Lower lobe of right lung (tissue), 2 donors: ENCODE results near the gene NMNAT3. TPM values are rescaled to one million over a fixed set of nuclear protein-coding genes. Genes with fewer than 3 reads are reported as not detected.

Experiments used
- ATAC-seq, 2 donors: fragments of 200-7000 bp; cut with Tn5 transposase; one replicate each; pipeline ENCODE4 v1.9.1; 2020 to 2022; ENCODE audit warnings: mild to moderate bottlenecking in 2 of 2, moderate library complexity in 2 of 2
- DNase-seq: peaks from one replicate; pipeline ENCODE4 v3.0.0-alpha.2; 2020
- H3K27ac ChIP-seq: fragments of 200-600 bp; one replicate; pipeline ENCODE4 v1.8.0; 2022
- H3K27me3 ChIP-seq: fragments of 200-600 bp; one replicate; pipeline ENCODE4 v1.8.0; 2022; ENCODE audit warnings: low read depth
- H3K36me3 ChIP-seq: fragments of 200-600 bp; one replicate; pipeline ENCODE4 v1.8.0; 2022; ENCODE audit warnings: mild to moderate bottlenecking
- H3K4me1 ChIP-seq: fragments of 200-600 bp; one replicate; pipeline ENCODE4 v1.8.0; 2022
- H3K4me3 ChIP-seq: fragments of 200-600 bp; one replicate; pipeline ENCODE4 v1.8.0; 2022; ENCODE audit warnings: mild to moderate bottlenecking
- H3K9me3 ChIP-seq: fragments of 200-600 bp; one replicate; pipeline ENCODE4 v1.8.0; 2022
- intact Hi-C: fragments of 100-400 bp; cut with DNase I; formaldehyde crosslinking; loops from one replicate; pipeline ENCODE4 v1.11.0; 2022
- total RNA-seq: library from RNA; stranded (reverse); fragmentation: NEBNext Ultra II Directional; extraction: Animal tissue kit (Norgen Biotek cat#: 25700); gene quantifications from one replicate; pipeline ENCODE4 v1.2.1, GENCODE V29; 2021
- TF ChIP-seq, protein P1 (sequence below): fragments of 200-600 bp; IDR thresholded peaks from one replicate; pipeline ENCODE4 v1.8.0; 2022; ENCODE audit warnings: antibody characterized with exemption, mild to moderate bottlenecking
- donor health status: DM: no; HTN: yes; CAD: no; lungs with severe emphysema.

NMNAT3 gene
- total RNA-seq, 1 donor from 2014 or later, result 5.8 TPM

DNA sequence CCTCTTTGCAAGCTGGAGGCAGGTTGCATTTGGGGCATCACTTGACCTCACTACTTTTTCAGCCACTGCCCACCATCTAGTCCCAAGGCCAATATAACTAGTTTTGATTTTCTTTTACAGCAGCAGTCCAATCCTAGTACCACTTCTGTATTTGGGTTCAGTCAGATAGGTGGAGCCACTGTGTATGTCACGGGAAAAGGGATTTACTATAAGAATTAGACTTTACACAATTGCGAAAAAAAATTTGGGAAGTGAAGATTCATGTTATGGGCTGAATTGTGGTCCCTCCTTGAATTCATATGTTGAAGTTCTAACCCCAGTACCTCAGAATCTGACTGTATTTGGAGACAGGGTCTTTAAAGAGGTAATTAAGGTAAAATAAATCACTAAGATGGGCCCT is 37.4 kb upstream of the NMNAT3 start:
- H3K27ac ChIP-seq, result no peak overlapping the region
- no peaks in the 10 kb centered on the region for H3K9me3 ChIP-seq
- ATAC-seq, result no peak
- DNase-seq, result no peak
- TF ChIP-seq, protein P1, sequence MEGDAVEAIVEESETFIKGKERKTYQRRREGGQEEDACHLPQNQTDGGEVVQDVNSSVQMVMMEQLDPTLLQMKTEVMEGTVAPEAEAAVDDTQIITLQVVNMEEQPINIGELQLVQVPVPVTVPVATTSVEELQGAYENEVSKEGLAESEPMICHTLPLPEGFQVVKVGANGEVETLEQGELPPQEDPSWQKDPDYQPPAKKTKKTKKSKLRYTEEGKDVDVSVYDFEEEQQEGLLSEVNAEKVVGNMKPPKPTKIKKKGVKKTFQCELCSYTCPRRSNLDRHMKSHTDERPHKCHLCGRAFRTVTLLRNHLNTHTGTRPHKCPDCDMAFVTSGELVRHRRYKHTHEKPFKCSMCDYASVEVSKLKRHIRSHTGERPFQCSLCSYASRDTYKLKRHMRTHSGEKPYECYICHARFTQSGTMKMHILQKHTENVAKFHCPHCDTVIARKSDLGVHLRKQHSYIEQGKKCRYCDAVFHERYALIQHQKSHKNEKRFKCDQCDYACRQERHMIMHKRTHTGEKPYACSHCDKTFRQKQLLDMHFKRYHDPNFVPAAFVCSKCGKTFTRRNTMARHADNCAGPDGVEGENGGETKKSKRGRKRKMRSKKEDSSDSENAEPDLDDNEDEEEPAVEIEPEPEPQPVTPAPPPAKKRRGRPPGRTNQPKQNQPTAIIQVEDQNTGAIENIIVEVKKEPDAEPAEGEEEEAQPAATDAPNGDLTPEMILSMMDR, result no peak
- no peak overlapping the region for H3K4me3 ChIP-seq
- intact Hi-C loops, result no loop called here
- H3K27me3 ChIP-seq, result no peaks in the 10 kb centered on the region
- H3K36me3 ChIP-seq, result no peaks in the 10 kb centered on the region
- H3K4me1 ChIP-seq, result no peaks in the 10 kb centered on the region

DNA sequence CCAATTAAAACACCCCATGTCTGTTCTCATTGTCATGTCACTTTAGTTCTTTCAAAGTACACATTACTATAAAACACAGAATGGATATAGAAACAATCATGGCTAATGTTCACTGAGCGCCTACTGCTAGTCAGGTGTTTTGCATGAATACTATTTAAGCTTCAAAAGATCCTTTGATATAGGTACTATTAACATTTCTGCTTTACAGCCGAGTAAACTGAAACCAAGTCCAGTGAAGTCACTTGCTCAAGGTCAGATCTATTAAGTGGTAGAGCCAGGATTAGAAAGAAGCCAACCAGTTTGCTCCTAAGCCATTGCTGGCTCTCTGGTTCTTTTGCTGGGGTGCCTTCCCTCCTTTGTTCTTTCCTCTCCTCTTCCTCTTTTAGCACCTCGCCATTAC is 32.4 kb upstream of the NMNAT3 start:
- Histone ChIP-seq H3K36me3 (no peaks in the 10 kb centered on the region), H3K4me3 (no peak overlapping the region), H3K4me1 (no peaks in the 10 kb centered on the region), H3K27ac (no peak overlapping the region), H3K9me3 (no peaks in the 10 kb centered on the region), H3K27me3 (no peaks in the 10 kb centered on the region)
- no peak for DNase-seq
- ATAC-seq, result no peak
- intact Hi-C loops, result no loop called here
- TF ChIP-seq, protein P1, result no peak

DNA sequence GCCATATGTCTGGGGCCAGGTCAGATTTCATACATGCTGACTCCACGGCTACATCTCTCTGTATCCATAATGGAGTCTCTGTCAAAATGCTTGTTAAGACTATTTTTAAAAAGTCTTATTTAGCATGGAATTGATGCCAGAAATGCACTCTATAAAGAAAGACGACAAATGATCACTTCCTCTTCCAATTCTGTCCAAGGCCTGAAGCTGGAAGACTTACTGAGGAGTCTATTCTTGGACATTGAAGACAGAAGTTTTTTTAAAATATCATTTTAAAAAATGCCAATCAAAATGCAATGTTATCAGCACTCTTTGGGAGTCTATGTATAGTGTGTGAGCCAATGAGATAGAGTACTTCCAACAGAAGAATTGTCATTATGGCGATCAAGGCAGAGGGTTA is 27.9 kb upstream of the NMNAT3 start:
- TF ChIP-seq, protein P1, result no peak
- Histone ChIP-seq H3K4me1 (no peaks in the 10 kb centered on the region), H3K4me3 (no peak overlapping the region), H3K27ac (no peak overlapping the region), H3K27me3 (no peaks in the 10 kb centered on the region), H3K9me3 (no peaks in the 10 kb centered on the region), H3K36me3 (no peaks in the 10 kb centered on the region)
- intact Hi-C loops, result no loop called here
- ATAC-seq (no peak), DNase-seq (no peak)

DNA sequence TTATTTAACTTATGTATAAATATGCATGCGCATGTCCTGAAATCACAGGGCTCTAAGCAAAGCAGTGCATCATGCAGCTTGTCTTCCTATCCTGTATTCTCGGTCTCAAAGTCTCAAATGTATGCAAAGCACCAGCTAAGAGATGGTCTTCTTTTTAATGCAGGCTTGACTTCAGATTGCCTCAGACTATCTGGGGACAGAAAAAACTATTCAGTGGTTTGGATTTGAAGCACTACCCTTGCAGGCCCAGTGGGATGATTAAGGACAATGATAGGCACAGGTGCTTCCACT is 18.5 kb upstream of the NMNAT3 start:
- ATAC-seq, result no peak
- no peaks in the 10 kb centered on the region for H3K27me3 ChIP-seq
- intact Hi-C loops, result no loop called here
- no peak for DNase-seq
- H3K9me3 ChIP-seq, result no peaks in the 10 kb centered on the region
- no peaks in the 10 kb centered on the region for H3K36me3 ChIP-seq
- H3K27ac ChIP-seq, result no peak overlapping the region
- H3K4me3 ChIP-seq, result no peak overlapping the region
- H3K4me1 ChIP-seq, result no peaks in the 10 kb centered on the region
- TF ChIP-seq, protein P1, result no peak

DNA sequence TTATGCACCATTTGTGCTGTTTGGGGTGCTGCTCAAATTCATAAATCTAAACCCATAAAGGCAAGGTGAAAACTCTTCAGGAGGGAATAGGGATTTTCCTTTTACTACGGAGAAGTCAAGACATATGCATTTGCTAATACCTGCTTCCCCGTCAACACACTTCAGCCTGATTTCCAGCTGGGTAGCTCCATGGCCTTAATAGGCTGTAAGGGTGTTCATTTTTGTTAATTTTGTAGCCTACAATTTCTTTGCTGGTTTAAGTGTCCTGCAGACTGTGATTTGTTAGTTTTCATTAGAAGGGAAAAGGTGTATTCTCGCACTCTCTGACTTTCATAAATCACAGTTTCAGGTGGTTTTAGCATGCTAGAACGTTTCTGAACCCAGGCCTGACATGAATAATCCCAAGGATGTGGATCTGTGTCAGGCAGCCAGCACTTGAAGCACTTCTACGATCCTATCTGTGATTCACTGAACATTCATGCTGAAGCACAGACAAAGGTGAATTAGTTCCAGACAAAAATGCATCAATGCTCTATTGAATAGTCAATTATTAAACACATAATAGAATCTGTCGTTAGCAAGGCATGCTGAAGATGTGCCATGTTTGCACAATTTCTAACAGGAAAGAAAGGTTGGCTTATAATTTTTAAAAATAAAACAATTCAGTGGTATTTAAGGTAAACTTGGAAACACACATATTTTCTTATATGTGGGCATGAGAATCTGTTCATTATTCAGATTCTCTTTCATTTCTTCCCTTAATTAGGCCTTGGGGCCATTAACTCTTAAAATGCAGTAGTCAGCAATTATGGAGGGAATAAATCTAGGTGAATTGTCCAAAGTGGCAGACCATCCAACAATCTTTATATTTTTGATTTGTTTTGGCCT is 17.9 kb upstream of the NMNAT3 start:
- no peak for DNase-seq
- Histone ChIP-seq H3K4me1 (no peaks in the 10 kb centered on the region), H3K27ac (no peak overlapping the region), H3K4me3 (no peak overlapping the region), H3K36me3 (no peaks in the 10 kb centered on the region), H3K27me3 (no peaks in the 10 kb centered on the region), H3K9me3 (no peaks in the 10 kb centered on the region)
- intact Hi-C loops, result no loop called here
- ATAC-seq, result no peak
- TF ChIP-seq, protein P1, result no peak
